Ovary (tissue), 9 donors: ENCODE results near the gene RBM20. TPM values are rescaled to one million over a fixed set of nuclear protein-coding genes. Genes with fewer than 3 reads are reported as not detected.

Experiments
- DNase-seq, 5 donors: peaks; one replicate each; pipeline ENCODE4 v3.0.0-alpha.2; 2019 to 2020
- H3K27ac ChIP-seq, 2 donors: fragments of 200-600 bp; one replicate each; pipeline versions ENCODE4 v1.5.1 to v1.8.0; 2019 to 2022
- H3K27me3 ChIP-seq: fragments of 200-600 bp; one replicate; pipeline ENCODE4 v1.8.0; 2022
- H3K36me3 ChIP-seq: fragments of 200-600 bp; sonication (generic); one replicate; pipeline ENCODE4 v1.5.1; 2019
- H3K4me1 ChIP-seq: one replicate; pipeline ENCODE4 v1.8.1; 2013; ENCODE audit warnings: mild to moderate bottlenecking, moderate library complexity; ENCODE audit not compliant: insufficient read depth
- H3K4me3 ChIP-seq: fragments of 200-600 bp; sonication (generic); one replicate; pipeline ENCODE4 v1.5.1; 2017
- H3K9me3 ChIP-seq, 2 donors: fragments of 200-600 bp in 1 of 2; sonication (generic) in 1 of 2; one replicate each; pipeline versions ENCODE4 v1.5.1 to v1.8.1; 2013 to 2019; ENCODE audit warnings: mild to moderate bottlenecking in 1 of 2, moderate library complexity in 1 of 2
- EP300 ChIP-seq: sonication (generic); formaldehyde crosslinking; IDR thresholded peaks from one replicate; pipeline ENCODE4 v1.6.1; 2017; ENCODE audit warnings: antibody characterized with exemption
- POLR2A ChIP-seq: fragments of 450-650 bp; IDR thresholded peaks from one replicate; pipeline ENCODE4 v1.6.1; 2017; ENCODE audit warnings: antibody characterized with exemption, mild to moderate bottlenecking, moderate library complexity
- WGBS, 3 donors: extraction: QIAGEN DNeasy Blood & Tissue Kit in 1 of 3; methylation state at CpG; one replicate each; pipeline versions ENCODE4 v1.1.5 to v1.1.7; 2013 to 2017; 5-methylcytosine and 5-hydroxymethylcytosine counted together
- intact Hi-C, 4 donors: fragments of 100-400 bp; cut with DNase I; formaldehyde crosslinking; loops; one replicate each; pipeline versions ENCODE4 v1.11.0 to v1.15.1; 2022 to 2023
- polyA plus RNA-seq, 2 donors: library from polyadenylated mRNA; stranded (reverse); fragments of 200-250 nt in 1 of 2; fragments of 350-450 nt in 1 of 2; fragmentation: Illumina TruSeq in 1 of 2; extraction: RNeasy Lipid Tissue Mini Kit (QIAGEN cat#74804) in 1 of 2; gene quantifications; one replicate each; pipeline ENCODE4 v1.2.3, GENCODE V29; 2013 to 2014
- total RNA-seq, 7 donors: library from RNA; depleted of rRNA in 2 of 7; stranded (reverse); fragments of >200 nt in 2 of 7; fragmentation: NEBNext Ultra II Directional in 3 of 7; extraction: Animal tissue kit (Norgen Biotek cat#: 25700) in 3 of 7; gene quantifications; one replicate each; pipeline versions ENCODE4 v1.1.0 to v1.2.4, GENCODE V29; 2016 to 2023
- TF ChIP-seq, protein P1 (sequence below), 3 donors: fragments of 450-650 bp in 2 of 3; fragments of 200-600 bp in 1 of 3; IDR thresholded peaks; one replicate each; pipeline versions ENCODE4 v1.5.1 to v1.8.0; 2016 to 2022; ENCODE audit warnings: antibody characterized with exemption in 3 of 3, mild to moderate bottlenecking in 1 of 3
- donor health status: DM: no; HTN: no; CAD: no; lungs with moderate emphysema.
- donor health status: DM: no; HTN: no; CAD: no.
- donor health status: Bipolar disorder and iron deficiency.
- donor health status: DM: yes; HTN: yes; CAD: no.
- donor health status: DM: no; HTN: no; CAD: no.
- donor health status: DM: yes; HTN: yes; CAD: no.

RBM20 gene
- total and polyA plus RNA-seq, 9 donors: 0.96 to 4.9 (median 3.6) TPM

GRCh38 chr10:110858297-110858934, 214.3 kb downstream of the RBM20 start:
- no peaks in the 10 kb centered on the region for H3K36me3 ChIP-seq
- intact Hi-C loops: no loop called here
- WGBS, 3 donors: 15 to 31% (median 31%) methylated on average over 1 of the region's 1 CpG
- H3K27me3 ChIP-seq: no peaks in the 10 kb centered on the region
- H3K4me1 ChIP-seq: peaks cover 18% of the 10 kb centered on the region
- H3K4me3 ChIP-seq: no peak overlapping the region
- no peaks in the 10 kb centered on the region for H3K9me3 ChIP-seq
- peak overlapping the region in 1 of 2 donors; percentile 33 for H3K27ac ChIP-seq
- TF ChIP-seq POLR2A: no peak
- DNase-seq: no peak

DNA sequence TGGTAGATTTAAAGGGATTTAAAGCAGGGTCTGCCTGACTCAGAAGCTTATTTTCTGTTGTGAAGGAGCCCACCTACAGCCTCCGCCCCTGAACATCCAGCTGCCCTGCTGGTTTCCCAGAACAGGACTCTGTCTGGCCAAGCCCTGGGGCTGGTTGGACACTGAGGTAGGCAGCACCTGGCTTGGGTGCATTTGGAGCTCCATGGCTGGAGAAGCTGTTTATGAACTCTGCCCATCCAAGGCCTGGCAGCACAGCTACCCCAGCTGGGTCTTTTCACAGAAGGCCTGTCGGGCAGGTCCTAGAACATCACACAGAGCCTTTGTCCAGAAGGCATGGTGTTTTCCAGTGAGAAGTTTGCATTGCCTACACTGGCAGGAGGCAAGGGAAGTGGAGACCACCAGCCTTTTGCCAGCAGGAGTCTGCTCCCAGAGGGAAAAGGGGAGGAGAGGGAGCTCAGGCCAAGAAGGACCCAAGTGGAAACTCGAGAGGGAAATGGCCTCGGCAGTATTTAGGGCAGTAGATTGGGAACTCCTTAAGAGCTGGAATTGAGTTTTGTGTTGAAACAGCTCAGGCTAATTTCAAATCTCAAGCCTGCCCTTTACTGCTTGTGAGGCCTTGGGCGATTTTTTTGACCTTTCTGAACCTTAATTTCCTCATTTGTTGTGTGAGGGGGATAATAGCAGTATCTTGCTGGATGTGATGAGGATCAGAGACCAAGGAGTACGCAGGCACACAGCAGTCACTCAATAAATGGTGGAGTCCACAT, 215.3 kb downstream of the RBM20 start:
- no peak for DNase-seq
- TF ChIP-seq, protein P1, sequence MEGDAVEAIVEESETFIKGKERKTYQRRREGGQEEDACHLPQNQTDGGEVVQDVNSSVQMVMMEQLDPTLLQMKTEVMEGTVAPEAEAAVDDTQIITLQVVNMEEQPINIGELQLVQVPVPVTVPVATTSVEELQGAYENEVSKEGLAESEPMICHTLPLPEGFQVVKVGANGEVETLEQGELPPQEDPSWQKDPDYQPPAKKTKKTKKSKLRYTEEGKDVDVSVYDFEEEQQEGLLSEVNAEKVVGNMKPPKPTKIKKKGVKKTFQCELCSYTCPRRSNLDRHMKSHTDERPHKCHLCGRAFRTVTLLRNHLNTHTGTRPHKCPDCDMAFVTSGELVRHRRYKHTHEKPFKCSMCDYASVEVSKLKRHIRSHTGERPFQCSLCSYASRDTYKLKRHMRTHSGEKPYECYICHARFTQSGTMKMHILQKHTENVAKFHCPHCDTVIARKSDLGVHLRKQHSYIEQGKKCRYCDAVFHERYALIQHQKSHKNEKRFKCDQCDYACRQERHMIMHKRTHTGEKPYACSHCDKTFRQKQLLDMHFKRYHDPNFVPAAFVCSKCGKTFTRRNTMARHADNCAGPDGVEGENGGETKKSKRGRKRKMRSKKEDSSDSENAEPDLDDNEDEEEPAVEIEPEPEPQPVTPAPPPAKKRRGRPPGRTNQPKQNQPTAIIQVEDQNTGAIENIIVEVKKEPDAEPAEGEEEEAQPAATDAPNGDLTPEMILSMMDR (IDR thresholded peaks at IDR 0.05): no peak
- TF ChIP-seq POLR2A: no peak
- no peak for TF ChIP-seq EP300
- intact Hi-C loops: no loop called here
- Histone ChIP-seq H3K4me1 (peaks cover 18% of the 10 kb centered on the region), H3K27me3 (no peaks in the 10 kb centered on the region), H3K9me3 (no peaks in the 10 kb centered on the region), H3K36me3 (no peaks in the 10 kb centered on the region), H3K4me3 (no peak overlapping the region), H3K27ac (peak overlapping the region; percentile 27 to 34)
- WGBS, 3 donors: 58 to 68% (median 62%) methylated on average over 6 of the region's 6 CpGs

GRCh38 chr10:110859973-110860376, 215.8 kb downstream of the RBM20 start:
- DNase-seq: no peak
- Histone ChIP-seq H3K9me3 (no peaks in the 10 kb centered on the region), H3K4me3 (no peak overlapping the region), H3K27me3 (no peaks in the 10 kb centered on the region), H3K4me1 (peaks cover 18% of the 10 kb centered on the region), H3K27ac (peak overlapping the region in 1 of 2 donors; percentile 27), H3K36me3 (no peaks in the 10 kb centered on the region)
- 9 to 18% (median 15%) methylated on average over 1 of the region's 1 CpG for whole genome bisulfite sequencing, 3 donors
- TF ChIP-seq EP300: no peak
- intact Hi-C loops: no loop called here

GRCh38 chr10:110860576-110861241, 216.6 kb downstream of the RBM20 start:
- H3K4me1 ChIP-seq: peaks cover 18% of the 10 kb centered on the region
- TF ChIP-seq POLR2A (no peak), EP300 (no peak)
- TF ChIP-seq, protein P1 (IDR thresholded peaks at IDR 0.05): no peak
- intact Hi-C loops: no loop called here
- no peaks in the 10 kb centered on the region for H3K9me3 ChIP-seq
- no peaks in the 10 kb centered on the region for H3K36me3 ChIP-seq
- H3K27me3 ChIP-seq: no peaks in the 10 kb centered on the region
- no peak overlapping the region for H3K27ac ChIP-seq
- WGBS, 3 donors: 87 to 90% (median 89%) methylated on average over 7 of the region's 7 CpGs
- no peak for DNase-seq
- H3K4me3 ChIP-seq: no peak overlapping the region

DNA sequence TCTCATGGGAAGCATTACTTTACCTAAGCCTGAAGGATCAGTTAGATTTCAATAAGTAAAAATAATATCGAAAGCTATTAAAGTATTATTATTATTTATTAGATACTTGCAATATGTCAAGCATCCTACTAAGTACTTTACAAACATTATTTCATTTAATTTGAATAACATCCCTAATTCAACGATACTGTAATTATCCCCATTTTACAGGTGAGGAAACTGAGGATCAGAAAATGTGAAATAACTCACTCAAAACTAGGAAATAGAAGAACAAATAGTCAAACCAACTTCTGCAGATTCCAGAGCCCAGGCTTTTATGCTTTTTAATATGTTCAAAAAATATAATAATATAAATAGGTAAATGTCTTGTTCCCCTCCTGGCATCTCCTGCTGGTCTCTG, 217.3 kb downstream of the RBM20 start:
- no peaks in the 10 kb centered on the region for H3K36me3 ChIP-seq
- DNase-seq: no peak
- intact Hi-C loops: no loop called here
- no peak overlapping the region for H3K27ac ChIP-seq
- no peaks in the 10 kb centered on the region for H3K27me3 ChIP-seq
- 96 to 99% (median 98%) methylated on average over 2 of the region's 2 CpGs for WGBS, 3 donors
- H3K4me3 ChIP-seq: no peak overlapping the region
- H3K9me3 ChIP-seq: no peaks in the 10 kb centered on the region
- TF ChIP-seq POLR2A: no peak
- TF ChIP-seq, protein P1 (IDR thresholded peaks at IDR 0.05): no peak
- TF ChIP-seq EP300: no peak
- H3K4me1 ChIP-seq: peaks cover 18% of the 10 kb centered on the region
